Measurements from ENCODE around the gene KIRREL3.

GRCh38 chr11:126529037-126529436 lies 471.5 kb downstream of the KIRREL3 start:
- TF ChIP-seq, protein P1, sequence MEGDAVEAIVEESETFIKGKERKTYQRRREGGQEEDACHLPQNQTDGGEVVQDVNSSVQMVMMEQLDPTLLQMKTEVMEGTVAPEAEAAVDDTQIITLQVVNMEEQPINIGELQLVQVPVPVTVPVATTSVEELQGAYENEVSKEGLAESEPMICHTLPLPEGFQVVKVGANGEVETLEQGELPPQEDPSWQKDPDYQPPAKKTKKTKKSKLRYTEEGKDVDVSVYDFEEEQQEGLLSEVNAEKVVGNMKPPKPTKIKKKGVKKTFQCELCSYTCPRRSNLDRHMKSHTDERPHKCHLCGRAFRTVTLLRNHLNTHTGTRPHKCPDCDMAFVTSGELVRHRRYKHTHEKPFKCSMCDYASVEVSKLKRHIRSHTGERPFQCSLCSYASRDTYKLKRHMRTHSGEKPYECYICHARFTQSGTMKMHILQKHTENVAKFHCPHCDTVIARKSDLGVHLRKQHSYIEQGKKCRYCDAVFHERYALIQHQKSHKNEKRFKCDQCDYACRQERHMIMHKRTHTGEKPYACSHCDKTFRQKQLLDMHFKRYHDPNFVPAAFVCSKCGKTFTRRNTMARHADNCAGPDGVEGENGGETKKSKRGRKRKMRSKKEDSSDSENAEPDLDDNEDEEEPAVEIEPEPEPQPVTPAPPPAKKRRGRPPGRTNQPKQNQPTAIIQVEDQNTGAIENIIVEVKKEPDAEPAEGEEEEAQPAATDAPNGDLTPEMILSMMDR (IDR thresholded peaks at IDR 0.05; ENCODE audit: insufficient read depth, low read length, poor library complexity, severe bottlenecking): no peak
- no peak for TF ChIP-seq EZH2phosphoT487 (conservative IDR thresholded peaks at IDR 0.05; ENCODE audit: low read length)

Data from SU-DHL-6 (cell line).